Muscle of leg (tissue), 11 donors: ENCODE data around the gene DHTKD1. TPM values are rescaled to one million over a fixed set of nuclear protein-coding genes. Genes with fewer than 3 reads are reported as not detected.
"Not testable (repeated sequence)": the region's sequence is repeated elsewhere in the genome, so short reads cannot be mapped to it uniquely, and the experiment has no call there.

ENCODE experiments used
- DNase-seq: peaks from one replicate; pipeline ENCODE4 v3.0.0; 2013
- H3K27ac ChIP-seq: one replicate; pipeline ENCODE4 v1.5.1; 2013; ENCODE audit warnings: mild to moderate bottlenecking, low read length, control low read depth
- H3K27me3 ChIP-seq: one replicate; pipeline ENCODE4 v1.6.1; 2013; ENCODE audit warnings: low read length; ENCODE audit not compliant: control insufficient read depth, insufficient read depth
- H3K36me3 ChIP-seq: one replicate; pipeline ENCODE4 v1.6.1; 2013; ENCODE audit warnings: low read length; ENCODE audit not compliant: control insufficient read depth, insufficient read depth
- H3K4me1 ChIP-seq: one replicate; pipeline ENCODE4 v1.6.1; 2013; ENCODE audit warnings: low read length; ENCODE audit not compliant: control insufficient read depth, insufficient read depth
- H3K4me3 ChIP-seq: one replicate; pipeline ENCODE4 v1.5.1; 2013; ENCODE audit warnings: low read length, control low read depth
- H3K9me3 ChIP-seq: replicated peaks from 2 replicates; pipeline ENCODE4 v1.6.1; 2013; ENCODE audit warnings: low read depth, low read length; ENCODE audit not compliant: control insufficient read depth
- WGBS: methylation state at CpG from one replicate; pipeline ENCODE4 v1.1.5; 2013; ENCODE audit warnings: missing lambda C conversion rate; ENCODE audit not compliant: insufficient coverage; 5-methylcytosine and 5-hydroxymethylcytosine counted together
- polyA plus RNA-seq, 8 donors: library from polyadenylated mRNA; unstranded; fragments of 120-200 nt; gene quantifications; one replicate each; pipeline versions ENCODE4 v1.2.1 to v1.2.3, GENCODE V29; 2013; ENCODE audit warnings: inconsistent platforms in 1 of 8, low replicate concordance in 1 of 8; ENCODE audit not compliant: insufficient read length in 8 of 8, insufficient read depth in 1 of 8
- total RNA-seq: library from RNA; stranded (reverse); fragments of 120-200 nt; gene quantifications from one replicate; pipeline ENCODE4 v1.2.4, GENCODE V29; 2013

DHTKD1 gene
- total and polyA plus RNA-seq, 9 donors = 9.0 to 14.9 (median 10.3) TPM

DNA sequence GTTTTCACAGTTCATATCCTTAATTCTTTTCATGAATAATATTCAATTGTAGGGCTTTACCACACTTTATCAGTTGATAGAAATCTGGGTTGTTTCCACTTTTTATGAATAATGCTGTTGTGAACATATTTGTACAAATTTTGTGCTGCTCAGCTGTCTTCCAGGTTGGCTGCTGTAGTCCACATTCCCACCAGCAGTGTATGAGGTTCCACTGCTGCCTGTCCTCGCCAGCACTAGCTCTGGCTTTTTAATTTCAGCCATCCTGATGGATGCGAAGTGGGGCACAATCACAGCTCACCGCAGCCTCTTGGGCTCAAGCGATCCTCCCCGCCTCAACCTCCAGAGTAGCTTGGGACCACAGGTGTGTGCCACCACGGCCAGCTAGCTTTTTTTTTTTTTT, 94.2 kb downstream of the DHTKD1 start:
- Histone ChIP-seq H3K36me3 (peaks cover 59% of the 10 kb centered on the region), H3K27ac (no peak overlapping the region), H3K27me3 (no peaks in the 10 kb centered on the region), H3K4me1 (no peaks in the 10 kb centered on the region), H3K4me3 (no peak overlapping the region), H3K9me3 (no peaks in the 10 kb centered on the region)
- no peak for DNase-seq
- WGBS = 97% methylated on average over 5 of the region's 6 CpGs

DNA sequence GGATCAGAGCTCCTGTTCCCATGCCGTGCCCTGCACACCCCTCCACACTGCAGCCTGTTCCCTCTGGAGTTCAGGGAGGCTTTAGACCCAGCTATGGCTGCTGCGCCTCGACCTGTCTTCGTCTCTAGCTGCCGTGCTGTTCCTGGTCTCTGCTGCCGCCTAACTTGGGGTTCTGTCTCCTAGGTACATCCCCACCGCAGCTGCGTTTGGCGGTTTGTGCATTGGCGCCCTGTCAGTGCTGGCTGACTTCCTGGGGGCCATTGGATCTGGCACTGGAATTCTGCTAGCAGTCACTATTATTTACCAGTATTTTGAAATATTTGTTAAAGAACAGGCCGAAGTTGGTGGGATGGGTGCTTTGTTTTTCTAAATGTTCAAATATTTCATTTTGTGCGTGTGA, 95.3 kb downstream of the DHTKD1 start:
- peaks cover 53% of the 10 kb centered on the region for H3K36me3 ChIP-seq
- H3K9me3 ChIP-seq = no peaks in the 10 kb centered on the region
- no peaks in the 10 kb centered on the region for H3K27me3 ChIP-seq
- 82% methylated on average over 7 of the region's 12 CpGs for WGBS
- no peaks in the 10 kb centered on the region for H3K4me1 ChIP-seq
- H3K27ac ChIP-seq = no peak overlapping the region
- no peak for DNase-seq
- no peak overlapping the region for H3K4me3 ChIP-seq

DNA sequence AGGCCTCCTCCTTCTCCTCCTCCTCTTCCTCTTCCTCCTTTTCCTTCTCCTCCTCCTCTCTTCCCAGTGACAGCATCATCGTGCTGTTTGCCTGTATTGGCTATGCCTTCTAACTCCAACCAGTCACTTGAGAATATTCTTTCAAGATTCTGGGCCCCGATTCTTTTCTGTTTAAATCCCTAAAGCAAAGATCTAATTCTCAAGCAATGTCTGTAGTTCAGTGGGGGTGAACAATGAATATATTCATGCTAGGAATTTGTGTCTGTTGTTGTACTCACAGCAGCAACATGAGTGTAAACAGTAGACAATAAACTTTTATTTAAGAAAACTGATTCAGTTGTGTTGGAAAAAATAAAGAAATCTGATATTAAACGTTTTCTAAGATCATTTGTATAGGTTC, 96.3 kb downstream of the DHTKD1 start:
- peaks cover 58% of the 10 kb centered on the region for H3K36me3 ChIP-seq
- WGBS = no CpG with 5 or more reads among the region's 3 CpGs
- no peaks in the 10 kb centered on the region for H3K4me1 ChIP-seq
- H3K27me3 ChIP-seq = no peaks in the 10 kb centered on the region
- no peaks in the 10 kb centered on the region for H3K9me3 ChIP-seq
- no peak overlapping the region for H3K27ac ChIP-seq
- DNase-seq = no peak
- no peak overlapping the region for H3K4me3 ChIP-seq

DNA sequence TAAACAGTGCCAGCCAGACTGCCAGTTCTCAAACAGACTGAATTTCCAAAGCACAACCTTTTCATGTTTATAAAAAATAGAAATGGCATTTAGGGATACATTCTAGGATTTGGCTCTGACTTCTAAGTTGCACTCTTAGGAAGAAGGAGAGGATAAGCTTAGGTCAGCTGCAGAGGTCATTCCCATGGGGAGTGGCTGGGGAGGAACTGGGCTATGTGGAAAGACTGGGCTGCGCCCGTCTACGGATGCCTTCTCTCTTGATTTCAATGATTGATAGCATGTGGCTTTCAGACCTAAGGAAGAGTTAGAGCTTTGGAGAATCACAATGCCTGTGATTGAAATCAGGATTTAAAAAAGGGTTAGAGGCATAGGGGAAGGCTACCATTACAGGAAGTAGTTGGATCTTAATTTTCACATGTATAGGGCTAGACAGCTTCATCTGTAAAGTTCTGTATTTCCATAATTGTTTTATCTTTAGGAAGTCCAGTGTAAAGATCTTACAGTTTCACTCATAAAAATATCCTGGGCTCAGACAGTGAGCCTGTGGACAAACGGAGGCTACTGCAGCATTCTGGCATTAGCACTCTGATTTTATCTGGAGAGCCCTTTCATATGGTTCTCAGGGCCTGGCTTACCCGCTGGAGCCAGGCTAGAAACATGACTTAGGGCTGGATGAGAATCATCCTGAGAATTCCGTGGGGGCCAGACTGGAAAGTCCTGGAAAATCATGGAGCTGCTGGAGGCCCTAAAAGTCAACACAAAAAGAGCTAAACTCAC, 97.4 kb downstream of the DHTKD1 start:
- Histone ChIP-seq H3K27ac (no peak overlapping the region), H3K4me1 (no peaks in the 10 kb centered on the region), H3K36me3 (peaks cover 61% of the 10 kb centered on the region), H3K4me3 (no peak overlapping the region), H3K9me3 (no peaks in the 10 kb centered on the region), H3K27me3 (no peaks in the 10 kb centered on the region)
- 91% methylated on average over 4 of the region's 6 CpGs for WGBS
- DNase-seq = no peak

GRCh38 chr10:12171512-12171911, 102.8 kb downstream of the DHTKD1 start:
- H3K27me3 ChIP-seq, H3K9me3 ChIP-seq, H3K27ac ChIP-seq, H3K4me1 ChIP-seq, H3K4me3 ChIP-seq, DNase-seq: not testable (repeated sequence)
- H3K36me3 ChIP-seq = peaks cover 61% of the 10 kb centered on the region
- 100% methylated on average over 2 of the region's 6 CpGs for WGBS

Other genes with a start within 250 kb of the DHTKD1 start
- 3.4 TPM for gene PROSER2, start 245.6 kb upstream of the DHTKD1 start, total RNA-seq
- 1 to 10 TPM; 3.4 to 5.5 (median 4.0) TPM for gene PROSER2, start 245.6 kb upstream of the DHTKD1 start, polyA plus RNA-seq
- 19.0 TPM for gene UPF2, start 26.1 kb upstream of the DHTKD1 start, total RNA-seq
- 10 to 100 TPM; 14.4 to 23.0 (median 19.3) TPM for gene UPF2, start 26.1 kb upstream of the DHTKD1 start, polyA plus RNA-seq
- gene SEC61A2, start 60.7 kb downstream of the DHTKD1 start, total RNA-seq = 5.1 TPM
- gene SEC61A2, start 60.7 kb downstream of the DHTKD1 start, polyA plus RNA-seq = 10 to 100 TPM in 4 of 8 donors, 1 to 10 TPM in 4; 9.3 to 13.7 (median 9.8) TPM
- 24.2 TPM for gene NUDT5, start 126.9 kb downstream of the DHTKD1 start, total RNA-seq
- 10 to 100 TPM; 21.6 to 33.7 (median 23.9) TPM for gene NUDT5, start 126.9 kb downstream of the DHTKD1 start, polyA plus RNA-seq
- 60.2 TPM for gene CDC123, start 127.2 kb downstream of the DHTKD1 start, total RNA-seq
- 10 to 100 TPM; 75.3 to 97.7 (median 90.4) TPM for gene CDC123, start 127.2 kb downstream of the DHTKD1 start, polyA plus RNA-seq